ENCODE measurements around the gene NAB2.

The NAB2 gene

DNA sequence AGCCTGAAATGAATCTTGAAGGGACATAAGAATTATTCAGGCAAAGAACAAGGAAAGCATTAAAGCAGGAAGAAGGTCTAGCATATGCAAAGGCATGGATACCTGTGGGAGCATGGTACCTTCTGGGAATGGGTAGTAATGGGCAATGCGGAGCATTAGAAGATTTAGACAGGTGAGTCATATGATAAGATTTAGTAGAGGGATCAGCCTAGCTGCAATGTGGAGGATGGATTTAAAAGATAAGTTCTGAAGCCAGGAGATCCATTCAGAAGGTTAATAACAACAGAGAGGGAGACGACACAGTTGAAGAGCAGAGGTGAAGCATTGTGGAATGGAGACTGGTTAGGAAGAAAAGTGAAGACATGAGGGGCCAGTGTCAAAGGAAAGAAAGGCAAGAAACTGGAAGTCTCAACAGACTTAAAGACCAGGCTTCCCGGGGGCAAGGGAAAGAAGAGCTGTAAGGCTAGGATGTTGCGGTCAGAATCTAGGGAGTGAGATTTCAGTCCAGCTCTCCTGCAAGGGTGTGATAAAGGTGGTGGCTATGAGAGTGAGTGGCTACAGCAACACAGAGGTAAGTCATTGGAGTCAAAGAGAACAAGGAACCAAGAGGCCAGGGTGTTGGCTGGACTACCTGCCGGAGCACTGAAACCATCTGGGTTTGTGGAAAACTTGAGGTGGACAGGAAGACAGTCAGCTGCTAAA is 27.8 kb downstream of the NAB2 start:
- POLR2A ChIA-PET, result interaction anchor here (1.1 kb wide), 1 partner anchor 11 kb away, joined by 6 read pairs; the partner anchor contains the start of gene LRP1
- Histone ChIP-seq H3K4me3 (ENCODE audit: low read depth, low read length) (no peak overlapping the region), H3K36me3 (ENCODE audit: control insufficient read depth in 2 of 2, insufficient read depth in 1 of 2, low read length in 2 of 2) (no peaks in the 10 kb centered on the region), H3K27ac (ENCODE audit: extremely low read depth, low read depth, low read length) (no peak overlapping the region), H3K4me1 (ENCODE audit: control insufficient read depth, insufficient read depth, low read length) (no peaks in the 10 kb centered on the region), H3K9me3 (ENCODE audit: control insufficient read depth, insufficient read depth, low read depth, low read length) (no peaks in the 10 kb centered on the region)
- CTCF ChIA-PET, result interaction anchor here (0.7 to 2.3 kb wide), 9 partner anchors 8 to 361 kb away, joined by 3 to 23 read pairs (median 3); no protein-coding TSS in a partner anchor
- TF ChIP-seq ZNF426 (tag by site-specific recombination; IDR thresholded peaks at IDR 0.05), result no peak
- TF ChIP-seq, protein P1, sequence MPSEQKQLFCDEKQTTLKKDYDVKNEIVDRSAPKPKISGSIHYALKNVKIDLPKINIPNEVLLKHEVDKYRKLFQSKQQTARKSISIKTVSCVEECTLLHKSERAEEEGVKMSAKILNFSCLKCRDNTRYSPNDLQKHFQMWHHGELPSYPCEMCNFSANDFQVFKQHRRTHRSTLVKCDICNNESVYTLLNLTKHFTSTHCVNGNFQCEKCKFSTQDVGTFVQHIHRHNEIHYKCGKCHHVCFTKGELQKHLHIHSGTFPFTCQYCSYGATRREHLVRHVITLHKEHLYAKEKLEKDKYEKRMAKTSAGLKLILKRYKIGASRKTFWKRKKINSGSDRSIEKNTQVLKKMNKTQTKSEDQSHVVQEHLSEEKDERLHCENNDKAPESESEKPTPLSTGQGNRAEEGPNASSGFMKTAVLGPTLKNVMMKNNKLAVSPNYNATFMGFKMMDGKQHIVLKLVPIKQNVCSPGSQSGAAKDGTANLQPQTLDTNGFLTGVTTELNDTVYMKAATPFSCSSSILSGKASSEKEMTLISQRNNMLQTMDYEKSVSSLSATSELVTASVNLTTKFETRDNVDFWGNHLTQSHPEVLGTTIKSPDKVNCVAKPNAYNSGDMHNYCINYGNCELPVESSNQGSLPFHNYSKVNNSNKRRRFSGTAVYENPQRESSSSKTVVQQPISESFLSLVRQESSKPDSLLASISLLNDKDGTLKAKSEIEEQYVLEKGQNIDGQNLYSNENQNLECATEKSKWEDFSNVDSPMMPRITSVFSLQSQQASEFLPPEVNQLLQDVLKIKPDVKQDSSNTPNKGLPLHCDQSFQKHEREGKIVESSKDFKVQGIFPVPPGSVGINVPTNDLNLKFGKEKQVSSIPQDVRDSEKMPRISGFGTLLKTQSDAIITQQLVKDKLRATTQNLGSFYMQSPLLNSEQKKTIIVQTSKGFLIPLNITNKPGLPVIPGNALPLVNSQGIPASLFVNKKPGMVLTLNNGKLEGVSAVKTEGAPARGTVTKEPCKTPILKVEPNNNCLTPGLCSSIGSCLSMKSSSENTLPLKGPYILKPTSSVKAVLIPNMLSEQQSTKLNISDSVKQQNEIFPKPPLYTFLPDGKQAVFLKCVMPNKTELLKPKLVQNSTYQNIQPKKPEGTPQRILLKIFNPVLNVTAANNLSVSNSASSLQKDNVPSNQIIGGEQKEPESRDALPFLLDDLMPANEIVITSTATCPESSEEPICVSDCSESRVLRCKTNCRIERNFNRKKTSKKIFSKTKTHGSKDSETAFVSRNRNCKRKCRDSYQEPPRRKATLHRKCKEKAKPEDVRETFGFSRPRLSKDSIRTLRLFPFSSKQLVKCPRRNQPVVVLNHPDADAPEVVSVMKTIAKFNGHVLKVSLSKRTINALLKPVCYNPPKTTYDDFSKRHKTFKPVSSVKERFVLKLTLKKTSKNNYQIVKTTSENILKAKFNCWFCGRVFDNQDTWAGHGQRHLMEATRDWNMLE (tag by site-specific recombination; conservative IDR thresholded peaks at IDR 0.05; ENCODE audit: low read depth), result no peak
- TF ChIP-seq ZNF629 (tag by site-specific recombination; IDR thresholded peaks at IDR 0.05), result no peak
- TF ChIP-seq ZNF610 (tag by site-specific recombination; IDR thresholded peaks at IDR 0.05; ENCODE audit: borderline replicate concordance), result no peak
- TF ChIP-seq, protein P2, sequence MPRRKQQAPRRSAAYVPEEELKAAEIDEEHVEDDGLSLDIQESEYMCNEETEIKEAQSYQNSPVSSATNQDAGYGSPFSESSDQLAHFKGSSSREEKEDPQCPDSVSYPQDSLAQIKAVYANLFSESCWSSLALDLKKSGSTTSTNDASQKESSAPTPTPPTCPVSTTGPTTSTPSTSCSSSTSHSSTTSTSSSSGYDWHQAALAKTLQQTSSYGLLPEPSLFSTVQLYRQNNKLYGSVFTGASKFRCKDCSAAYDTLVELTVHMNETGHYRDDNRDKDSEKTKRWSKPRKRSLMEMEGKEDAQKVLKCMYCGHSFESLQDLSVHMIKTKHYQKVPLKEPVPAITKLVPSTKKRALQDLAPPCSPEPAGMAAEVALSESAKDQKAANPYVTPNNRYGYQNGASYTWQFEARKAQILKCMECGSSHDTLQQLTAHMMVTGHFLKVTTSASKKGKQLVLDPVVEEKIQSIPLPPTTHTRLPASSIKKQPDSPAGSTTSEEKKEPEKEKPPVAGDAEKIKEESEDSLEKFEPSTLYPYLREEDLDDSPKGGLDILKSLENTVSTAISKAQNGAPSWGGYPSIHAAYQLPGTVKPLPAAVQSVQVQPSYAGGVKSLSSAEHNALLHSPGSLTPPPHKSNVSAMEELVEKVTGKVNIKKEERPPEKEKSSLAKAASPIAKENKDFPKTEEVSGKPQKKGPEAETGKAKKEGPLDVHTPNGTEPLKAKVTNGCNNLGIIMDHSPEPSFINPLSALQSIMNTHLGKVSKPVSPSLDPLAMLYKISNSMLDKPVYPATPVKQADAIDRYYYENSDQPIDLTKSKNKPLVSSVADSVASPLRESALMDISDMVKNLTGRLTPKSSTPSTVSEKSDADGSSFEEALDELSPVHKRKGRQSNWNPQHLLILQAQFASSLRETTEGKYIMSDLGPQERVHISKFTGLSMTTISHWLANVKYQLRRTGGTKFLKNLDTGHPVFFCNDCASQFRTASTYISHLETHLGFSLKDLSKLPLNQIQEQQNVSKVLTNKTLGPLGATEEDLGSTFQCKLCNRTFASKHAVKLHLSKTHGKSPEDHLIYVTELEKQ (tag by site-specific recombination; IDR thresholded peaks at IDR 0.05; ENCODE audit: borderline replicate concordance), result no peak
- TF ChIP-seq ZBTB20 (tag by site-specific recombination; IDR thresholded peaks at IDR 0.05), result no peak
- no peak for TF ChIP-seq ZNF785 (tag by site-specific recombination; IDR thresholded peaks at IDR 0.05)
- no peak for TF ChIP-seq ZNF510 (tag by site-specific recombination; IDR thresholded peaks at IDR 0.05; ENCODE audit: insufficient replicate concordance)
- no peak for TF ChIP-seq SP3 (tag by site-specific recombination; IDR thresholded peaks at IDR 0.05)
- no peak for TF ChIP-seq KLF7 (tag by site-specific recombination; IDR thresholded peaks at IDR 0.05; ENCODE audit: borderline replicate concordance)
- no peak for TF ChIP-seq ZNF341 (tag by site-specific recombination; IDR thresholded peaks at IDR 0.05; ENCODE audit: low read depth)
- TF ChIP-seq SCRT1 (tag by site-specific recombination; IDR thresholded peaks at IDR 0.05; ENCODE audit: borderline replicate concordance), result no peak
- TF ChIP-seq ZNF37A (tag by site-specific recombination; IDR thresholded peaks at IDR 0.05), result no peak
- TF ChIP-seq ZBTB1 (tag by site-specific recombination; IDR thresholded peaks at IDR 0.05), result no peak
- TF ChIP-seq ZNF155 (tag by site-specific recombination; IDR thresholded peaks at IDR 0.05), result no peak
- TF ChIP-seq SP7 (tag by site-specific recombination; IDR thresholded peaks at IDR 0.05), result no peak
- TF ChIP-seq, protein P3, sequence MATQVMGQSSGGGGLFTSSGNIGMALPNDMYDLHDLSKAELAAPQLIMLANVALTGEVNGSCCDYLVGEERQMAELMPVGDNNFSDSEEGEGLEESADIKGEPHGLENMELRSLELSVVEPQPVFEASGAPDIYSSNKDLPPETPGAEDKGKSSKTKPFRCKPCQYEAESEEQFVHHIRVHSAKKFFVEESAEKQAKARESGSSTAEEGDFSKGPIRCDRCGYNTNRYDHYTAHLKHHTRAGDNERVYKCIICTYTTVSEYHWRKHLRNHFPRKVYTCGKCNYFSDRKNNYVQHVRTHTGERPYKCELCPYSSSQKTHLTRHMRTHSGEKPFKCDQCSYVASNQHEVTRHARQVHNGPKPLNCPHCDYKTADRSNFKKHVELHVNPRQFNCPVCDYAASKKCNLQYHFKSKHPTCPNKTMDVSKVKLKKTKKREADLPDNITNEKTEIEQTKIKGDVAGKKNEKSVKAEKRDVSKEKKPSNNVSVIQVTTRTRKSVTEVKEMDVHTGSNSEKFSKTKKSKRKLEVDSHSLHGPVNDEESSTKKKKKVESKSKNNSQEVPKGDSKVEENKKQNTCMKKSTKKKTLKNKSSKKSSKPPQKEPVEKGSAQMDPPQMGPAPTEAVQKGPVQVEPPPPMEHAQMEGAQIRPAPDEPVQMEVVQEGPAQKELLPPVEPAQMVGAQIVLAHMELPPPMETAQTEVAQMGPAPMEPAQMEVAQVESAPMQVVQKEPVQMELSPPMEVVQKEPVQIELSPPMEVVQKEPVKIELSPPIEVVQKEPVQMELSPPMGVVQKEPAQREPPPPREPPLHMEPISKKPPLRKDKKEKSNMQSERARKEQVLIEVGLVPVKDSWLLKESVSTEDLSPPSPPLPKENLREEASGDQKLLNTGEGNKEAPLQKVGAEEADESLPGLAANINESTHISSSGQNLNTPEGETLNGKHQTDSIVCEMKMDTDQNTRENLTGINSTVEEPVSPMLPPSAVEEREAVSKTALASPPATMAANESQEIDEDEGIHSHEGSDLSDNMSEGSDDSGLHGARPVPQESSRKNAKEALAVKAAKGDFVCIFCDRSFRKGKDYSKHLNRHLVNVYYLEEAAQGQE (tag by site-specific recombination; IDR thresholded peaks at IDR 0.05), result no peak
- TF ChIP-seq ZNF433 (tag by site-specific recombination; IDR thresholded peaks at IDR 0.05; ENCODE audit: low read depth), result no peak
- no peak for TF ChIP-seq ZNF600 (tag by site-specific recombination; IDR thresholded peaks at IDR 0.05)
